B cell (primary cell): ENCODE measurements around the gene KMO. TPM values are rescaled to one million over a fixed set of nuclear protein-coding genes. Genes with fewer than 3 reads are reported as not detected.

Source experiments
- ATAC-seq: fragments of 200-7000 bp; cut with Tn5 transposase; one replicate; pipeline ENCODE4 v1.10.0; 2021; ENCODE audit warnings: low read depth, mild to moderate bottlenecking, moderate number of reproducible peaks, moderate library complexity
- CTCF ChIA-PET: fragments of 350-600 bp; sonication (Branson Sonifier 250); formaldehyde crosslinking; loops from one replicate; lab custom pipeline; 2021; ENCODE audit warnings: antibody characterized with exemption, inconsistent platforms; lab: Charles Lee
- POLR2A ChIA-PET: fragments of 350-600 bp; sonication (Branson Sonifier 250); formaldehyde crosslinking; loops from one replicate; lab custom pipeline; 2021; ENCODE audit warnings: antibody characterized with exemption; lab: Charles Lee
- DNase-seq: peaks from one replicate; pipeline ENCODE4 v3.0.0; 2013
- H2AFZ ChIP-seq: 2 replicates; pipeline ENCODE4 v1.6.1; 2012; ENCODE audit warnings: mild to moderate bottlenecking, low read depth, low read length; ENCODE audit not compliant: insufficient read depth, poor library complexity, severe bottlenecking
- H3K27ac ChIP-seq, 2 donors: 1 replicate in 1 of 2; 2 replicates in 1 of 2; pipeline ENCODE4 v1.5.1; 2012 to 2013; ENCODE audit warnings: low read length in 2 of 2, mild to moderate bottlenecking in 2 of 2, moderate library complexity in 1 of 2
- H3K27me3 ChIP-seq, 4 experiments: fragments of 200-600 bp in 1 of 4; sonication (generic) in 1 of 4; replicated peaks in 1 of 4; 1 replicate in 2 of 4; 2 replicates in 2 of 4; pipeline versions ENCODE4 v1.6.1 to v1.7.0; 2013 to 2016; ENCODE audit warnings: low read length in 3 of 4, mild to moderate bottlenecking in 2 of 4, mixed read lengths in 1 of 4, moderate library complexity in 1 of 4; ENCODE audit not compliant: insufficient read depth in 4 of 4, control insufficient read depth in 3 of 4; ENCODE audit errors: control extremely low read depth in 1 of 4
- H3K36me3 ChIP-seq, 2 experiments: replicated peaks in 1 of 2; 1 replicate in 1 of 2; 2 replicates in 1 of 2; pipeline versions ENCODE4 v1.6.1 to v1.7.1; 2013; ENCODE audit warnings: low read length in 1 of 2; ENCODE audit not compliant: insufficient read depth in 2 of 2, control insufficient read depth in 1 of 2; ENCODE audit errors: control extremely low read depth in 1 of 2, extremely low read depth in 1 of 2
- H3K4me1 ChIP-seq, 2 donors: fragments of 200-600 bp in 1 of 2; sonication (generic) in 1 of 2; 1 replicate in 1 of 2; 2 replicates in 1 of 2; pipeline versions ENCODE4 v1.5.1 to v1.6.1; 2013 to 2017; ENCODE audit warnings: low read length in 2 of 2; ENCODE audit not compliant: control insufficient read depth in 2 of 2, insufficient read depth in 2 of 2
- H3K4me2 ChIP-seq: replicated peaks from 2 replicates; pipeline ENCODE3; 2012; ENCODE audit warnings: mild to moderate bottlenecking, low read depth, low read length; ENCODE audit not compliant: poor library complexity, severe bottlenecking
- H3K4me3 ChIP-seq, 5 experiments: fragments of 200-600 bp in 1 of 5; sonication (generic) in 1 of 5; 1 replicate in 3 of 5; 2 replicates in 2 of 5; pipeline versions ENCODE4 v1.5.1 to v1.7.0; 2011 to 2016; ENCODE audit warnings: low read length in 4 of 5, mild to moderate bottlenecking in 4 of 5, low read depth in 2 of 5, control low read depth in 1 of 5, moderate library complexity in 1 of 5; ENCODE audit not compliant: insufficient read depth in 1 of 5; ENCODE audit errors: control extremely low read depth in 1 of 5, extremely low read depth in 1 of 5
- H3K79me2 ChIP-seq: fragments of 200-600 bp; sonication (generic); one replicate; pipeline ENCODE4 v1.6.0; 2016; ENCODE audit warnings: low read length; ENCODE audit not compliant: control insufficient read depth, insufficient read depth
- H3K9ac ChIP-seq: fragments of 200-600 bp; sonication (generic); 2 replicates; pipeline ENCODE4 v1.6.1; 2017; ENCODE audit warnings: mild to moderate bottlenecking, low read length, moderate library complexity
- H3K9me3 ChIP-seq, 3 donors: one replicate each; pipeline versions ENCODE4 v1.6.1 to v1.7.1; 2013; ENCODE audit warnings: low read length in 2 of 3; ENCODE audit not compliant: control insufficient read depth in 2 of 3, insufficient read depth in 1 of 3; ENCODE audit errors: control extremely low read depth in 1 of 3
- H4K20me1 ChIP-seq: 2 replicates; pipeline ENCODE4 v1.6.0; 2012; ENCODE audit warnings: mild to moderate bottlenecking, low read length; ENCODE audit not compliant: insufficient read depth, control insufficient read depth, poor library complexity, severe bottlenecking
- H3K27ac Mint-ChIP-seq: one replicate; pipeline ENCODE4 v1.8.0; 2021; ENCODE audit warnings: mixed read lengths
- H3K27me3 Mint-ChIP-seq: one replicate; pipeline ENCODE4 v1.8.0; 2021; ENCODE audit warnings: mixed read lengths
- H3K4me1 Mint-ChIP-seq: one replicate; pipeline ENCODE4 v1.8.0; 2021; ENCODE audit warnings: mixed read lengths
- H3K4me3 Mint-ChIP-seq: one replicate; pipeline ENCODE4 v1.8.0; 2021; ENCODE audit warnings: mixed read lengths
- H3K9me3 Mint-ChIP-seq: one replicate; pipeline ENCODE4 v1.8.0; 2022; ENCODE audit warnings: mixed read lengths; ENCODE audit not compliant: insufficient read depth
- CTCF ChIP-seq: fragments of 200-600 bp; IDR thresholded peaks from one replicate; pipeline ENCODE4 v1.8.0; 2022; ENCODE audit warnings: antibody characterized with exemption, mild to moderate bottlenecking
- EZH2 ChIP-seq: IDR thresholded peaks from 2 replicates; pipeline ENCODE4 v1.6.1; 2012; ENCODE audit warnings: borderline replicate concordance, low read depth, mild to moderate bottlenecking, moderate library complexity, low read length; ENCODE audit not compliant: insufficient read depth, poor library complexity, severe bottlenecking
- WGBS: methylation state at CpG from one replicate; pipeline ENCODE4 v1.1.5; 2013; ENCODE audit warnings: missing lambda C conversion rate; ENCODE audit not compliant: insufficient coverage; 5-methylcytosine and 5-hydroxymethylcytosine counted together
- intact Hi-C: fragments of 100-400 bp; cut with micrococcal nuclease; formaldehyde crosslinking; loops from one replicate; pipeline ENCODE4 v1.10.0; 2022
- polyA plus RNA-seq: library from polyadenylated mRNA; depleted of rRNA; stranded (reverse); fragments of >200 nt; gene quantifications from 2 replicates; pipeline ENCODE4 v1.2.3, GENCODE V29; 2012
- total RNA-seq, 2 donors: library from RNA; stranded (reverse); fragments of 120-200 nt in 1 of 2; gene quantifications; 1 replicate in 1 of 2; 2 replicates in 1 of 2; pipeline versions ENCODE4 v1.2.3 to v1.2.4, GENCODE V29; 2013 to 2022

KMO gene
- total and polyA plus RNA-seq, 2 donors (not counting 1 experiment from before 2014, with no cell fraction given): 14.0 to 34.0 TPM

GRCh38 chr1:241605146-241605805, 73.1 kb downstream of the KMO start:
- Histone ChIP-seq H3K79me2 (peaks cover 45% of the 10 kb centered on the region), H3K4me2 (no peak overlapping the region), H3K9ac (no peak overlapping the region), H3K4me1 (peaks cover 9 to 10% of the 10 kb centered on the region in 2 donors), H3K27ac (no peak overlapping the region), H3K4me3 (no peak overlapping the region), H2AFZ (no peak overlapping the region), H3K9me3 (no peaks in the 10 kb centered on the region), H4K20me1 (no peaks in the 10 kb centered on the region), H3K27me3 (no peaks in the 10 kb centered on the region), H3K36me3 (peaks cover 11 to 35% of the 10 kb centered on the region in 2 experiments)
- CTCF ChIA-PET: interaction anchor here (0.6 to 1.5 kb wide), 3 partner anchors 35 to 393 kb away, joined by 3 read pairs; partner anchors contain the start of genes CHML, MAP1LC3C and OPN3
- POLR2A ChIA-PET: no interaction called here
- H3K4me3 Mint-ChIP-seq: no peak overlapping the region
- 100% methylated on average over 2 of the region's 9 CpGs for WGBS
- H3K27ac Mint-ChIP-seq: no peak overlapping the region
- intact Hi-C loops: no loop called here
- ATAC-seq: no peak
- H3K9me3 Mint-ChIP-seq: no peaks in the 10 kb centered on the region
- DNase-seq: no peak
- no peaks in the 10 kb centered on the region for H3K27me3 Mint-ChIP-seq
- H3K4me1 Mint-ChIP-seq: peaks cover 31% of the 10 kb centered on the region
- TF ChIP-seq EZH2: no peak
- TF ChIP-seq CTCF: no peak

GRCh38 chr1:241606544-241606943, 74.4 kb downstream of the KMO start:
- ATAC-seq: no peak
- 82% methylated on average over 3 of the region's 5 CpGs for WGBS

More at GRCh38 chr1:241606544-241606943, 74.4 kb downstream of the KMO start:
- Histone ChIP-seq H2AFZ (no peak overlapping the region), H4K20me1 (peaks cover 8% of the 10 kb centered on the region), H3K4me1 (peaks cover 6% of the 10 kb centered on the region in 2 donors), H3K9ac (no peak overlapping the region), H3K9me3 (no peaks in the 10 kb centered on the region), H3K36me3 (peaks cover 11 to 35% of the 10 kb centered on the region in 2 experiments), H3K27me3 (no peaks in the 10 kb centered on the region), H3K4me3 (no peak overlapping the region), H3K27ac (no peak overlapping the region), H3K79me2 (peaks cover 48% of the 10 kb centered on the region), H3K4me2 (no peak overlapping the region)
- POLR2A ChIA-PET: no interaction called here
- Mint-ChIP-seq H3K4me3 (no peak overlapping the region), H3K9me3 (no peaks in the 10 kb centered on the region), H3K27ac (no peak overlapping the region), H3K4me1 (peaks cover 21% of the 10 kb centered on the region), H3K27me3 (no peaks in the 10 kb centered on the region)
- DNase-seq: no peak
- CTCF ChIA-PET: interaction anchor here (1.2 kb wide), 1 partner anchor 19 kb away, joined by 3 read pairs; no protein-coding TSS in a partner anchor
- intact Hi-C loops: no loop called here
- no peak for TF ChIP-seq EZH2
